Fibroblast of skin of right quadriceps (primary cell): Measurements from ENCODE around the gene ITSN2.
"Not testable (repeated sequence)": the region's sequence is repeated elsewhere in the genome, so short reads cannot be mapped to it uniquely, and the experiment has no call there.

Source experiments
- DNase-seq: peaks from one replicate; pipeline ENCODE4 v3.0.0-alpha.2; 2013

ITSN2 gene

GRCh38 chr2:24210106-24210455 lies 150.3 kb downstream of the ITSN2 start:
- DNase-seq: no peak

- DNase-seq: no peak
Measured at GRCh38 chr2:24209389-24210105, 150.8 kb downstream of the ITSN2 start.

GRCh38 chr2:24208490-24208889 lies 151.8 kb downstream of the ITSN2 start:
- no peak for DNase-seq

GRCh38 chr2:24207359-24207758 lies 153.0 kb downstream of the ITSN2 start:
- no peak for DNase-seq

GRCh38 chr2:24206714-24207113 lies 153.6 kb downstream of the ITSN2 start:
- DNase-seq: no peak

- DNase-seq: no peak
Measured at GRCh38 chr2:24206242-24206641, 154.1 kb downstream of the ITSN2 start.

- DNase-seq: no peak
Measured at GRCh38 chr2:24205131-24205530, 155.2 kb downstream of the ITSN2 start.

- DNase-seq: no peak
Measured at GRCh38 chr2:24204505-24204904, 155.8 kb downstream of the ITSN2 start.

- no peak for DNase-seq
Measured at GRCh38 chr2:24203787-24204150, 156.6 kb downstream of the ITSN2 start.

GRCh38 chr2:24203029-24203786 lies 157.1 kb downstream of the ITSN2 start:
- no peak for DNase-seq

- DNase-seq: no peak
Measured at GRCh38 chr2:24200799-24201198, 159.5 kb downstream of the ITSN2 start.

GRCh38 chr2:24199968-24200590 lies 160.3 kb downstream of the ITSN2 start:
- no peak for DNase-seq

GRCh38 chr2:24197213-24197612 lies 163.1 kb downstream of the ITSN2 start:
- not testable (repeated sequence) for DNase-seq

GRCh38 chr2:24191848-24192247 lies 168.5 kb downstream of the ITSN2 start:
- DNase-seq: no peak

GRCh38 chr2:24191156-24191555 lies 169.2 kb downstream of the ITSN2 start:
- DNase-seq: no peak

- DNase-seq: no peak
Measured at GRCh38 chr2:24190503-24190902, 169.8 kb downstream of the ITSN2 start.

GRCh38 chr2:24189551-24189950 lies 170.8 kb downstream of the ITSN2 start:
- no peak for DNase-seq

- no peak for DNase-seq
Measured at GRCh38 chr2:24183366-24184069, 176.8 kb downstream of the ITSN2 start.

GRCh38 chr2:24182507-24182906 lies 177.8 kb downstream of the ITSN2 start:
- no peak for DNase-seq

GRCh38 chr2:24181849-24182248 lies 178.5 kb downstream of the ITSN2 start:
- no peak for DNase-seq

- no peak for DNase-seq
Measured at GRCh38 chr2:24179683-24180082, 180.7 kb downstream of the ITSN2 start.

- no peak for DNase-seq
Measured at GRCh38 chr2:24176326-24176725, 184.0 kb downstream of the ITSN2 start.

GRCh38 chr2:24175631-24176187 lies 184.6 kb downstream of the ITSN2 start:
- DNase-seq: no peak
